Peyer's patch (tissue), 4 donors: Measurements from ENCODE around the gene MAN2A1.

Experiments used
- CTCF ChIP-seq, 6 experiments: fragments of 450-650 bp in 4 of 6; fragments of 200-600 bp in 2 of 6; sonication (generic) in 1 of 6; IDR thresholded peaks; one replicate each; pipeline ENCODE4 v1.5.1; 2017 to 2019; ENCODE audit warnings: antibody characterized with exemption in 6 of 6, mild to moderate bottlenecking in 3 of 6, moderate library complexity in 1 of 6
- POLR2A ChIP-seq, 2 donors: fragments of 450-650 bp; IDR thresholded peaks; one replicate each; pipeline ENCODE4 v1.5.1; 2017; ENCODE audit warnings: antibody characterized with exemption in 2 of 2, mild to moderate bottlenecking in 2 of 2, moderate library complexity in 2 of 2

GRCh38 chr5:109784687-109785086, 95.0 kb downstream of the MAN2A1 start:
- no peak for TF ChIP-seq POLR2A (IDR thresholded peaks at IDR 0.05)
- TF ChIP-seq CTCF (IDR thresholded peaks at IDR 0.05) = no peak
